ENCODE measurements around the gene KNSTRN.

DNA sequence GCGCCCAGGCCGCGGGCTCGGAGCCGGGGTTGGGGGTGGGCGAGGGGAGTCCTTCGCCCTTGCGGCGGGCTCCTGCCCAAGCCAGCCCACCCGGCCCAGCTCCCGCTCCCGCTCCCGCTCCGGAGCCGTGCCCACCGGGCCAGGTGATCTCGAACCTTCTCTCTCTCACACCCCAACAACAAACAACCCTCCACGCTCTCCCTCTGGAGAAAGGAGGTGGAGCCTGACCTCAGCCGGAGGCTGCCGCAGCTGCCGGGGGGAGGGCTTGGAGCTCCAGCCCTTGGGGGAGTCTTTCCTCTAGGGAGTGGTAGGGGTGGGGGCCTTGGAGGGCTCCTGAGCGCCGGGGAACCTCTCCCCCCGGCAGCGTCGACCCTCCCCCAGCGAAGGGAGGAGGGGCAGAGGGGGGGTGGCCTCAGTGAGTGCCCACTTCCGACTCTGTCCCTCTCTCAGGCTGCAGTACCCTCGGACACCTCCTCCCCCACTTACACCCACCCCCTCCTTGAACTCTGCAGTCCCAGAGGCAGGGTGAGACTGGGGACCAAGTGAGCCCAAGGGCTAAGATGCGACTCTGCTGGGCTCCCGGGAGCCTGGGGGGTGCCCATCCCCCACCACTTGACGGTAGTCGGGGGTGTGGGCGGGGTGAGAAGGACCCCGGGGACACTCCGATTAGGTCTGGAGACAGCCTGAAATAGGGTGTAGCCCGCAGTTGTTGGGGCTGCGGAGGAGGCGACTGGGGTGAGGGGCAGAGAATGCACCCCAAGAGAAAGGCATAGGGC lies 53.8 kb downstream of the KNSTRN start:
- TF ChIP-seq, protein P1, sequence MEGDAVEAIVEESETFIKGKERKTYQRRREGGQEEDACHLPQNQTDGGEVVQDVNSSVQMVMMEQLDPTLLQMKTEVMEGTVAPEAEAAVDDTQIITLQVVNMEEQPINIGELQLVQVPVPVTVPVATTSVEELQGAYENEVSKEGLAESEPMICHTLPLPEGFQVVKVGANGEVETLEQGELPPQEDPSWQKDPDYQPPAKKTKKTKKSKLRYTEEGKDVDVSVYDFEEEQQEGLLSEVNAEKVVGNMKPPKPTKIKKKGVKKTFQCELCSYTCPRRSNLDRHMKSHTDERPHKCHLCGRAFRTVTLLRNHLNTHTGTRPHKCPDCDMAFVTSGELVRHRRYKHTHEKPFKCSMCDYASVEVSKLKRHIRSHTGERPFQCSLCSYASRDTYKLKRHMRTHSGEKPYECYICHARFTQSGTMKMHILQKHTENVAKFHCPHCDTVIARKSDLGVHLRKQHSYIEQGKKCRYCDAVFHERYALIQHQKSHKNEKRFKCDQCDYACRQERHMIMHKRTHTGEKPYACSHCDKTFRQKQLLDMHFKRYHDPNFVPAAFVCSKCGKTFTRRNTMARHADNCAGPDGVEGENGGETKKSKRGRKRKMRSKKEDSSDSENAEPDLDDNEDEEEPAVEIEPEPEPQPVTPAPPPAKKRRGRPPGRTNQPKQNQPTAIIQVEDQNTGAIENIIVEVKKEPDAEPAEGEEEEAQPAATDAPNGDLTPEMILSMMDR (conservative IDR thresholded peaks at IDR 0.05), result no peak
- TF ChIP-seq EZH2 (IDR thresholded peaks at IDR 0.05; ENCODE audit: low read depth), result no peak
